C4-2B (cell line): ENCODE measurements around the gene PRRT1.

Experiments used
- H3K27ac ChIP-seq: fragments of 450-650 bp; 2 replicates; pipeline ENCODE4 v1.5.1; 2017
- CTCF ChIP-seq: fragments of 450-650 bp; conservative IDR thresholded peaks from 2 replicates; pipeline ENCODE4 v1.5.1; 2017; ENCODE audit warnings: mild to moderate bottlenecking
- ZFX ChIP-seq: fragments of 450-650 bp; IDR thresholded peaks from 2 replicates; pipeline ENCODE4 v1.6.1; 2017

Gene PRRT1

GRCh38 chr6:32151863-32152768 lies at the start of gene PRRT1:
TSS of gene PRRT1 (minus strand) at chr6:32151939. CDS start at chr6:32151827, 112 bp downstream.
- no peak within 1 kb of the TSS for H3K27ac ChIP-seq
- no peak for TF ChIP-seq CTCF
- TF ChIP-seq ZFX, result no peak

GRCh38 chr6:32200711-32201475 lies 49.2 kb upstream of the PRRT1 start:
- TF ChIP-seq CTCF (no peak), ZFX (no peak)
- H3K27ac ChIP-seq, result no peak overlapping the region

- TF ChIP-seq CTCF (no peak), ZFX (no peak)
These were observed 47.1 kb upstream of the PRRT1 start for GRCh38 chr6:32198866-32199265.

GRCh38 chr6:32198345-32198696 lies 46.6 kb upstream of the PRRT1 start:
- no peak overlapping the region for H3K27ac ChIP-seq
- no peak for TF ChIP-seq CTCF
- no peak for TF ChIP-seq ZFX

More at GRCh38 chr6:32198866-32199265, 47.1 kb upstream of the PRRT1 start:
- H3K27ac ChIP-seq, result no peak overlapping the region

GRCh38 chr6:32196682-32197616 lies 45.2 kb upstream of the PRRT1 start:
- peak overlapping the region; percentile 97 for H3K27ac ChIP-seq
- no peak for TF ChIP-seq CTCF
- TF ChIP-seq ZFX, result no peak

- TF ChIP-seq CTCF, result no peak
- peak; percentile 79; the same call in 1 of the 2 replicates for TF ChIP-seq ZFX
- H3K27ac ChIP-seq, result peak overlapping the region; percentile 97
These were observed 44.4 kb upstream of the PRRT1 start for GRCh38 chr6:32195902-32196681.
